PC-3 (cell line): ENCODE data around the gene MRPS14.
"Not testable (repeated sequence)": the region's sequence is repeated elsewhere in the genome, so short reads cannot be mapped to it uniquely, and the experiment has no call there.

Source experiments
- EZH2 ChIP-seq: fragments of 300-600 bp; sonication (generic); IDR thresholded peaks from one replicate; pipeline ENCODE4 v1.6.1; 2017; ENCODE audit warnings: antibody characterized with exemption, mild to moderate bottlenecking, low read length; ENCODE audit not compliant: unreplicated experiment
- EZH2phosphoT487 ChIP-seq: fragments of 300-600 bp; sonication (generic); IDR thresholded peaks from 2 replicates; pipeline ENCODE4 v1.6.1; 2018; ENCODE audit warnings: mild to moderate bottlenecking, antibody characterized with exemption, low read length, borderline replicate concordance
- TF ChIP-seq, protein P1 (sequence below): fragments of 300-600 bp; sonication (generic); conservative IDR thresholded peaks from 2 replicates; pipeline ENCODE4 v1.5.1; 2017; ENCODE audit warnings: antibody characterized with exemption, low read depth, mild to moderate bottlenecking, low read length

DNA sequence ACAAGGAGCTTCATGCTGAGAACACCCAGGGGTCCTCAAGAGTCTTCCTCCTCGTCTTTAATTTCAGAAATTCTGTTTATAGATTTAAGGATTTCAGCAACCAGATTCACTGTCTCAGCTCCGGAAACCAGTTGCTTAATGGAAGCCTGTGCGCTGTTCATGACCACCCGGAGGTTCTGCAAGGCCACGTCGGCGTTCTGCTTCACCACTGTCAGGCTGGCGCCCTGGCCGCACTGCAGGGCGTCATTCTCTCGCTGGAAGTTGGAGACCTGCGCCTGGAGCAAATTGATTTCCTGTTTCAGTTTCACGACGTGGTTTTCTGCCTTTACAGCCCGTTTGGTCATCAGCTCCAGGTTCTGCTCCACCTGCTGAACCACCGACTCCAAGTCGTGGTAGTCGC, 21.4 kb upstream of the MRPS14 start:
- not testable (repeated sequence) for TF ChIP-seq EZH2phosphoT487, EZH2
- TF ChIP-seq, protein P1, sequence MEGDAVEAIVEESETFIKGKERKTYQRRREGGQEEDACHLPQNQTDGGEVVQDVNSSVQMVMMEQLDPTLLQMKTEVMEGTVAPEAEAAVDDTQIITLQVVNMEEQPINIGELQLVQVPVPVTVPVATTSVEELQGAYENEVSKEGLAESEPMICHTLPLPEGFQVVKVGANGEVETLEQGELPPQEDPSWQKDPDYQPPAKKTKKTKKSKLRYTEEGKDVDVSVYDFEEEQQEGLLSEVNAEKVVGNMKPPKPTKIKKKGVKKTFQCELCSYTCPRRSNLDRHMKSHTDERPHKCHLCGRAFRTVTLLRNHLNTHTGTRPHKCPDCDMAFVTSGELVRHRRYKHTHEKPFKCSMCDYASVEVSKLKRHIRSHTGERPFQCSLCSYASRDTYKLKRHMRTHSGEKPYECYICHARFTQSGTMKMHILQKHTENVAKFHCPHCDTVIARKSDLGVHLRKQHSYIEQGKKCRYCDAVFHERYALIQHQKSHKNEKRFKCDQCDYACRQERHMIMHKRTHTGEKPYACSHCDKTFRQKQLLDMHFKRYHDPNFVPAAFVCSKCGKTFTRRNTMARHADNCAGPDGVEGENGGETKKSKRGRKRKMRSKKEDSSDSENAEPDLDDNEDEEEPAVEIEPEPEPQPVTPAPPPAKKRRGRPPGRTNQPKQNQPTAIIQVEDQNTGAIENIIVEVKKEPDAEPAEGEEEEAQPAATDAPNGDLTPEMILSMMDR = not testable (repeated sequence)
